ENCODE measurements around the gene PTH2. TPM values are rescaled to one million over a fixed set of nuclear protein-coding genes. Genes with fewer than 3 reads are reported as not detected.

PTH2 gene
- total RNA-seq, 2 donors from 2014 or later, result not detected

Other genes with a start within 250 kb of the PTH2 start
- 1 to 10 TPM; 1.1 to 2.0 TPM for gene SLC6A16, start 98.2 kb downstream of the PTH2 start, total RNA-seq
- 10 to 100 TPM in 1 of 2 donors, 1 to 10 TPM in 1; 7.1 to 10.6 TPM for gene CD37, start 88.0 kb downstream of the PTH2 start, total RNA-seq
- 10 to 100 TPM; 43.8 to 45.0 TPM for gene TEAD2, start 61.0 kb downstream of the PTH2 start, total RNA-seq
- gene DKKL1, start 59.6 kb downstream of the PTH2 start, total RNA-seq, result not detected
- gene KASH5, start 35.2 kb downstream of the PTH2 start, total RNA-seq, result not detected
- not detected for gene GFY, start 1.9 kb upstream of the PTH2 start, total RNA-seq
- 1 to 10 TPM; 1.7 to 2.5 TPM for gene SLC17A7, start 18.1 kb upstream of the PTH2 start, total RNA-seq
- gene PIH1D1, start 28.4 kb upstream of the PTH2 start, total RNA-seq, result 10 to 100 TPM; 32.2 to 42.5 TPM
- gene ALDH16A1, start 29.8 kb upstream of the PTH2 start, total RNA-seq, result 10 to 100 TPM; 16.8 to 17.5 TPM
- gene FLT3LG, start 50.8 kb upstream of the PTH2 start, total RNA-seq, result 1 to 10 TPM; 4.9 to 6.0 TPM
- 1,000 to 10,000 TPM; 1,559 to 1,594 TPM for gene RPL13A, start 64.2 kb upstream of the PTH2 start, total RNA-seq
- 1,000 to 10,000 TPM; 1,060 to 1,184 TPM for gene RPS11, start 73.0 kb upstream of the PTH2 start, total RNA-seq
- 100 to 1,000 TPM; 156 to 202 TPM for gene FCGRT, start 89.2 kb upstream of the PTH2 start, total RNA-seq
- gene RCN3, start 104.6 kb upstream of the PTH2 start, total RNA-seq, result 10 to 100 TPM; 27.3 to 34.9 TPM
- gene NOSIP, start 157.1 kb upstream of the PTH2 start, total RNA-seq, result 10 to 100 TPM; 43.6 to 48.6 TPM
- gene PRRG2, start 157.9 kb upstream of the PTH2 start, total RNA-seq, result 1 to 10 TPM in 1 of 2 donors, under 1 TPM in 1; 0.68 to 1.1 TPM
- gene PRR12, start 167.7 kb upstream of the PTH2 start, total RNA-seq, result 10 to 100 TPM; 12.9 to 15.9 TPM
- gene RRAS, start 216.7 kb upstream of the PTH2 start, total RNA-seq, result 10 to 100 TPM; 85.6 to 95.0 TPM
- 10 to 100 TPM; 38.6 to 46.9 TPM for gene SCAF1, start 218.8 kb upstream of the PTH2 start, total RNA-seq
- gene IRF3, start 242.4 kb upstream of the PTH2 start, total RNA-seq, result 10 to 100 TPM; 46.3 to 48.1 TPM
- 10 to 100 TPM; 12.0 to 12.5 TPM for gene BCL2L12, start 242.5 kb upstream of the PTH2 start, total RNA-seq